Pancreas (tissue), 10 donors: ENCODE measurements around the gene SERINC5. TPM values are rescaled to one million over a fixed set of nuclear protein-coding genes. Genes with fewer than 3 reads are reported as not detected.
"Not testable (repeated sequence)": the region's sequence is repeated elsewhere in the genome, so short reads cannot be mapped to it uniquely, and the experiment has no call there.

Experiments
- ATAC-seq, 4 donors: fragments of 200-7000 bp; cut with Tn5 transposase; one replicate each; pipeline versions ENCODE4 v1.8.0 to v1.9.1; 2020; ENCODE audit warnings: mild to moderate bottlenecking in 4 of 4, moderate library complexity in 4 of 4
- DNase-seq, 6 donors: peaks; one replicate each; pipeline ENCODE4 v3.0.0-alpha.2; 2020
- FAIRE-seq: peaks from 2 replicates; lab custom pipeline; 2012; peaks lifted over from hg19 to GRCh38; lab: Jason Lieb, UNC
- H3K27ac ChIP-seq, 4 donors: fragments of 200-600 bp; sonication (generic); 1 replicate in 3 of 4; 2 replicates in 1 of 4; pipeline versions ENCODE4 v1.5.0 to v1.8.0; 2020
- H3K27me3 ChIP-seq, 4 donors: fragments of 200-600 bp; one replicate each; pipeline ENCODE4 v1.8.0; 2021
- H3K36me3 ChIP-seq, 3 donors: fragments of 200-600 bp; sonication (generic) in 1 of 3; one replicate each; pipeline versions ENCODE4 v1.5.0 to v1.8.0; 2020 to 2021
- H3K4me1 ChIP-seq, 3 donors: fragments of 200-600 bp; one replicate each; pipeline ENCODE4 v1.8.0; 2021
- H3K4me3 ChIP-seq, 4 donors: fragments of 200-600 bp; sonication (generic) in 2 of 4; one replicate each; pipeline versions ENCODE4 v1.5.0 to v1.8.0; 2020 to 2021
- H3K9me3 ChIP-seq, 4 donors: fragments of 200-600 bp; one replicate each; pipeline ENCODE4 v1.8.0; 2021
- WGBS, 2 donors: extraction: QIAGEN DNeasy Blood & Tissue Kit; methylation state at CpG; one replicate each; pipeline ENCODE4 v1.1.7; 2013; 5-methylcytosine and 5-hydroxymethylcytosine counted together
- intact Hi-C, 3 donors: fragments of 100-400 bp; cut with DNase I; formaldehyde crosslinking; loops; one replicate each; pipeline versions ENCODE4 v1.11.1 to v1.14.2; 2022
- polyA plus RNA-seq, 2 donors: library from polyadenylated mRNA; stranded (reverse); fragments of 200-250 nt; gene quantifications; one replicate each; pipeline ENCODE4 v1.2.3, GENCODE V29; 2013
- total RNA-seq, 6 donors: library from RNA; stranded (reverse); fragmentation: NEBNext Ultra II Directional in 4 of 6; extraction: Animal tissue kit (Norgen Biotek cat#: 25700) in 4 of 6; gene quantifications; one replicate each; pipeline versions ENCODE4 v1.2.1 to v1.2.4, GENCODE V29; 2021 to 2023
- TF ChIP-seq, protein P1 (sequence below), 4 donors: fragments of 200-600 bp; sonication (generic) in 3 of 4; IDR thresholded peaks; one replicate each; pipeline versions ENCODE4 v1.5.0 to v1.8.0; 2021; ENCODE audit warnings: antibody characterized with exemption in 4 of 4
- donor health status: healthy with polysubstance abuse.
- donor health status: DM: no; HTN: no; CAD: no; lungs with moderate emphysema.
- donor health status: DM: no; HTN: no; CAD: no.
- donor health status: control.
- donor health status: control.
- donor health status: Bipolar disorder and iron deficiency.
- donor health status: DM: yes; HTN: yes; CAD: no.
- donor health status: DM: no; HTN: no; CAD: no.
- donor health status: DM: no; HTN: no; CAD: no.
- donor health status: DM: yes; HTN: yes; CAD: no.

SERINC5 gene
- total and polyA plus RNA-seq, 8 donors: 3.7 to 43.2 (median 14.8) TPM

DNA sequence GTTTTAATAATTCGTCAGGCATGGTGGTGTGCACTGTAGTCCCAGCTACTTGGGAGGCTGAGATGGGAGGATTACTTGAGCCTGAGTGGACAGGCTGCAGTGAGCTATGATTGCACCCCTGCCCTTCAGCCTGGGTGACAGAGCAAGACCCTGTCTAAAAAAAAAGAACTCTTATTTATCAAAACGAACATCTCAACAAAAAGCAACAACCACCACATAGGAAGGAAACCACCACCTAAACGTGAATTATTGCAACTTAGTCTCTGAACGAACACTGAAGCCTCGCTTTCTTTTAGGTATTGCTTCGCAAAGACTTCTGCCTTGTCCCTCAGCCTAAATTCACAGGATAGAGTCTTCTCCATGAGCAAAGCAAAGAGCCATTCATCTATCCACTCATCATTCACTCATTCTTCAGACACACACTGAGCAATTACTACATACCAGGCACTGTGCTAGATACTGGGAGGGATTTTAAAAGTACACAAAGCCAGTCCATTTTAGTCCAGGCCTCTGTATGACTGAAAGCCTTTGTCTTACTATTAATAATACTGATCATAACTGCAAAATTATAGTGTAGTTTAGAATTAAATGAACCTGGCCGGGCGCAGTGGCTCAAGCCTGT is 163.3 kb downstream of the SERINC5 start:
- Histone ChIP-seq H3K4me1 (no peaks in the 10 kb centered on the region), H3K27me3 (no peaks in the 10 kb centered on the region), H3K9me3 (no peaks in the 10 kb centered on the region), H3K36me3 (no peaks in the 10 kb centered on the region), H3K27ac (no peak overlapping the region), H3K4me3 (no peak overlapping the region)
- TF ChIP-seq, protein P1, sequence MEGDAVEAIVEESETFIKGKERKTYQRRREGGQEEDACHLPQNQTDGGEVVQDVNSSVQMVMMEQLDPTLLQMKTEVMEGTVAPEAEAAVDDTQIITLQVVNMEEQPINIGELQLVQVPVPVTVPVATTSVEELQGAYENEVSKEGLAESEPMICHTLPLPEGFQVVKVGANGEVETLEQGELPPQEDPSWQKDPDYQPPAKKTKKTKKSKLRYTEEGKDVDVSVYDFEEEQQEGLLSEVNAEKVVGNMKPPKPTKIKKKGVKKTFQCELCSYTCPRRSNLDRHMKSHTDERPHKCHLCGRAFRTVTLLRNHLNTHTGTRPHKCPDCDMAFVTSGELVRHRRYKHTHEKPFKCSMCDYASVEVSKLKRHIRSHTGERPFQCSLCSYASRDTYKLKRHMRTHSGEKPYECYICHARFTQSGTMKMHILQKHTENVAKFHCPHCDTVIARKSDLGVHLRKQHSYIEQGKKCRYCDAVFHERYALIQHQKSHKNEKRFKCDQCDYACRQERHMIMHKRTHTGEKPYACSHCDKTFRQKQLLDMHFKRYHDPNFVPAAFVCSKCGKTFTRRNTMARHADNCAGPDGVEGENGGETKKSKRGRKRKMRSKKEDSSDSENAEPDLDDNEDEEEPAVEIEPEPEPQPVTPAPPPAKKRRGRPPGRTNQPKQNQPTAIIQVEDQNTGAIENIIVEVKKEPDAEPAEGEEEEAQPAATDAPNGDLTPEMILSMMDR (IDR thresholded peaks at IDR 0.05): no peak
- intact Hi-C loops: loop anchor here in 2 of 3 donors (5.0 to 10.0 kb wide), 3 partner anchors 82 to 215 kb away; no protein-coding TSS in a partner anchor
- ATAC-seq: peak in 1 of 4 donors; percentile 11
- no peak for FAIRE-seq
- no peak for DNase-seq
- 86 to 87% methylated on average over 8 of the region's 8 CpGs for WGBS, 2 donors

GRCh38 chr5:80091792-80092192 is 164.1 kb downstream of the SERINC5 start:
- H3K4me1 ChIP-seq, H3K27ac ChIP-seq, H3K4me3 ChIP-seq, H3K27me3 ChIP-seq, FAIRE-seq, H3K9me3 ChIP-seq, H3K36me3 ChIP-seq: not testable (repeated sequence)
- WGBS, 2 donors: 23 to 28% methylated on average over 15 of the region's 15 CpGs
- TF ChIP-seq, protein P1 (IDR thresholded peaks at IDR 0.05): peak; percentile 63 to 78 (median 70)
- intact Hi-C loops: loop anchor here in 2 of 3 donors (5.0 to 10.0 kb wide), 3 partner anchors 83 to 216 kb away; no protein-coding TSS in a partner anchor
- ATAC-seq (peak; percentile 76 to 84 (median 80)), DNase-seq (peak in 2 of 6 donors; percentile 6 to 28)

GRCh38 chr5:80090884-80091166 is 165.0 kb downstream of the SERINC5 start:
- intact Hi-C loops: loop anchor here in 2 of 3 donors (5.0 to 10.0 kb wide), 3 partner anchors 84 to 216 kb away; no protein-coding TSS in a partner anchor
- Histone ChIP-seq H3K4me1 (no peaks in the 10 kb centered on the region), H3K9me3 (no peaks in the 10 kb centered on the region), H3K36me3 (no peaks in the 10 kb centered on the region), H3K27me3 (no peaks in the 10 kb centered on the region), H3K4me3 (no peak overlapping the region), H3K27ac (no peak overlapping the region)
- ATAC-seq (no peak), DNase-seq (no peak), FAIRE-seq (no peak)
- WGBS, 2 donors: 89 to 94% methylated on average over 5 of the region's 5 CpGs
- TF ChIP-seq, protein P1 (IDR thresholded peaks at IDR 0.05): no peak

DNA sequence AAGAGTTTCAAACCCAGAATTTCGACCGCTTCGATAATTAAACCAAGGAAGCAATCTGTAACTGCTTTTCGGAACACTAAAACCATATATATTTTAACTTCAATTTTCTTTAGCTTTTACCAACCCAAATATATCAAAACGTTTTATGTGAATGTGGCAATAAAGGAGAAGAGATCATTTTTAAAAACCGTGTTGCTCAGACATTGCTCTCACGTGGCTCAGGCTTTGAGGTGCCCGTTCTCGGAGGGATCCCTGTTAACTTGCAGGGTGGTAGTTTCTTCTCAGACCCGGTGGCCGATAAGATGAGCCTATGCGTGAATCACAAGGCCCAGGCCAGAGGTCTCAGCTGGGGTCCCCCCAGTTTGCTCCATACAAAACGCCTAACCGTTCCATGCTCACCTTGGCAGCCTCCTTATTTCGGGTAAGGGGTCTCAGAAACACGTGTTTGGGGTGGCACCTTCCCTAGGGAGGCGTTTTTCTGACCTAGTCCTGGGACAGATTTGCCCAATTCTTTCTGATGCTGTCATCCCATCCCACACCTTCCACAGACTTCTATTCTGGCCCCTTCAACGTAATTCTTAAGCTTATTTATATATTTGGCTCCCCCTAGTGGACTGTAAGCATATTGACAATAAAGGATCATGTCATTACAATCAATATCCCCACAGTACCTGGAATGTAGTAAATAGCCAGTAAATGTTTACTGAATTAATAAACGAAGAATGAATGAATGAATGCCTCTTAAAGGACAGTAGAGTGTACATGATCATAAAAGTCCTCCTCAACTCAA is 172.6 kb downstream of the SERINC5 start:
- intact Hi-C loops: no loop called here

More for the DNA sequence above, 172.6 kb downstream of the SERINC5 start:
- WGBS, 2 donors: 41 to 45% methylated on average over 19 of the region's 19 CpGs
- TF ChIP-seq, protein P1 (IDR thresholded peaks at IDR 0.05): peak; percentile 56 to 82 (median 70)
- FAIRE-seq (peak; percentile 88), ATAC-seq (peak; percentile 82 to 92 (median 90)), DNase-seq (peak in 1 of 6 donors; percentile 13)
- Histone ChIP-seq H3K4me3 (peak overlapping the region in 2 of 4 donors; percentile 1 to 19), H3K4me1 (peaks cover 0 to 5% (median 0%) of the 10 kb centered on the region in 3 donors), H3K27me3 (no peaks in the 10 kb centered on the region), H3K9me3 (no peaks in the 10 kb centered on the region), H3K36me3 (no peaks in the 10 kb centered on the region), H3K27ac (peak overlapping the region in 1 of 4 donors; percentile 6)
